GM19455 (cell line): ENCODE data around the gene HOXA1.

Experiments used
- ATAC-seq: cut with Tn5 transposase; IDR thresholded peaks from one replicate; pipeline ENCODE4 v1.9.1; 2021; ENCODE audit not compliant: unreplicated experiment

Gene HOXA1

GRCh38 chr7:27132214-27132613, 36.4 kb upstream of the HOXA1 start:
- ATAC-seq, result no peak

- no peak for ATAC-seq
Observed at GRCh38 chr7:27131390-27131819, 35.6 kb upstream of the HOXA1 start.

GRCh38 chr7:27130540-27131389, 35.0 kb upstream of the HOXA1 start, which contains the start of gene HOXA4:
TSS of gene HOXA4 (minus strand) at chr7:27130757. CDS start at chr7:27130733, 24 bp downstream.
- peak; percentile 69 for ATAC-seq

GRCh38 chr7:27129729-27130539, 34.1 kb upstream of the HOXA1 start:
- ATAC-seq, result peak; percentile 27

- no peak for ATAC-seq
Observed at GRCh38 chr7:27128776-27129728, 33.3 kb upstream of the HOXA1 start.

GRCh38 chr7:27128034-27128433, 32.2 kb upstream of the HOXA1 start:
- no peak for ATAC-seq

GRCh38 chr7:27126596-27127327, 31.0 kb upstream of the HOXA1 start:
- no peak for ATAC-seq

- ATAC-seq, result no peak
Observed at GRCh38 chr7:27125986-27126394, 30.2 kb upstream of the HOXA1 start.

- ATAC-seq, result no peak
Observed at GRCh38 chr7:27124902-27125689, 29.3 kb upstream of the HOXA1 start.

GRCh38 chr7:27124096-27124901, 28.5 kb upstream of the HOXA1 start:
- no peak for ATAC-seq

GRCh38 chr7:27123477-27124053, 27.8 kb upstream of the HOXA1 start:
- ATAC-seq, result no peak

- ATAC-seq, result no peak
Observed at GRCh38 chr7:27123007-27123476, 27.2 kb upstream of the HOXA1 start.

GRCh38 chr7:27122077-27122910, 26.5 kb upstream of the HOXA1 start:
- no peak for ATAC-seq

- ATAC-seq, result no peak
Observed at GRCh38 chr7:27121684-27122076, 25.9 kb upstream of the HOXA1 start.

- ATAC-seq, result no peak
Observed at GRCh38 chr7:27119412-27119911, 23.7 kb upstream of the HOXA1 start.

- ATAC-seq, result no peak
Observed at GRCh38 chr7:27118580-27118979, 22.8 kb upstream of the HOXA1 start.
